ENCODE results near the gene TMEM25. TPM values are rescaled to one million over a fixed set of nuclear protein-coding genes. Genes with fewer than 3 reads are reported as not detected.

The TMEM25 gene
- total and polyA plus RNA-seq, 2 of the 13 experiments (the other 11 are each of a cell fraction or from before 2014, with no cell fraction given), result 7.5 to 17.2 TPM

DNA sequence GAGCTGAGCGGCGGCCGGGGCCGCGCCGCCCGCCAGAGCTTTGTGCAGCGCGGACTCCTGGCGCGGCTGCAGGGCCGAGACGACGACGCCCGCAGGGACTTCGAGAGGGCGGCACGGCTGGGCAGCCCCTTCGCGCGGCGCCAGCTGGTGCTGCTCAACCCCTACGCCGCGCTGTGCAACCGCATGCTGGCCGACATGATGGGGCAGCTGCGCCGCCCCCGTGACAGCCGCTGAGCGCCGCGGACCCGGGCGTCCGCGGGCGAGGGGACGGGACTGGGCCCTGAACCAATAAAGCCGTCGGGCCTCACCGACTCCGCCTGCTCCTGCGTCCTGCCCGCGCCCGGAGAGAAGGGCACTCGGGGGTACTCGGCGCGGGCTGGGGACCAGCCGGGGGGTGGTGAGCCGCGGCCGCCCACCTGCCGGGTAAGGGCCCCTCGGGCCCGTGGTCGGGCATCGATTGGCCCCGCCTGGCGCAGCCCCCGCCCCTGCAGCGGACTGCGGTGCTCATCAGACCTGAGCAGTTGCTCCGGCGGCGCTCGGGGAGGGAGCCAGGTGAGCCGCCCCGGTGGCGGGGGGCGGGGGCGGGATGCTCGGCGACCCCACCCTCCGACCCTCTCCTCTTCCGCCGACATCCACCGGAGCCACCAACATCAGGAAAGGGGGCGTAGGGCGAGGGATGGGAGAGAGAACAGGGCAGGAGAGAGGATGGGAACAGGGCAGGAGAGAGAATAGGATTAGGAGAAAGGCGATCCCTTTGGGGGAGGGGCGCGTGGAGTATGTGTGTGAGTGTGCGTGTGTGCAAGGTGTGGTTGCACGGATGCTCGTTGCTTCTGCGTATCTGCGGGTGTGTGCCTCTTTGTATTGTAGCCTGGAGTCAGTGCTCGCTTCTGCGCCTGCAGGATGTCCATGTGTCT, at the start of gene TMEM25 (continued):
- TF ChIP-seq ZNF331 (CRISPR knock-in tag; IDR thresholded peaks at IDR 0.05), result peak; percentile 55; the same call in 1 of the 2 replicates
- TF ChIP-seq ZNF430 (CRISPR knock-in tag; IDR thresholded peaks at IDR 0.05), result no peak
- TF ChIP-seq FOXC1 (CRISPR knock-in tag; IDR thresholded peaks at IDR 0.05; ENCODE audit: borderline replicate concordance), result no peak
- 0 out of 2 replicates have a peak, but pooled peaks have one; percentile 47 for TF ChIP-seq ZNF329 (CRISPR knock-in tag; IDR thresholded peaks at IDR 0.05; ENCODE audit: low read depth)
- TF ChIP-seq YY1 (IDR thresholded peaks at IDR 0.05; ENCODE audit: insufficient read depth, insufficient replicate concordance, low read depth, low read length), result peak; percentile 84
- peak; percentile 35 for TF ChIP-seq MEIS2 (CRISPR knock-in tag; IDR thresholded peaks at IDR 0.05)
- TF ChIP-seq, protein P1, sequence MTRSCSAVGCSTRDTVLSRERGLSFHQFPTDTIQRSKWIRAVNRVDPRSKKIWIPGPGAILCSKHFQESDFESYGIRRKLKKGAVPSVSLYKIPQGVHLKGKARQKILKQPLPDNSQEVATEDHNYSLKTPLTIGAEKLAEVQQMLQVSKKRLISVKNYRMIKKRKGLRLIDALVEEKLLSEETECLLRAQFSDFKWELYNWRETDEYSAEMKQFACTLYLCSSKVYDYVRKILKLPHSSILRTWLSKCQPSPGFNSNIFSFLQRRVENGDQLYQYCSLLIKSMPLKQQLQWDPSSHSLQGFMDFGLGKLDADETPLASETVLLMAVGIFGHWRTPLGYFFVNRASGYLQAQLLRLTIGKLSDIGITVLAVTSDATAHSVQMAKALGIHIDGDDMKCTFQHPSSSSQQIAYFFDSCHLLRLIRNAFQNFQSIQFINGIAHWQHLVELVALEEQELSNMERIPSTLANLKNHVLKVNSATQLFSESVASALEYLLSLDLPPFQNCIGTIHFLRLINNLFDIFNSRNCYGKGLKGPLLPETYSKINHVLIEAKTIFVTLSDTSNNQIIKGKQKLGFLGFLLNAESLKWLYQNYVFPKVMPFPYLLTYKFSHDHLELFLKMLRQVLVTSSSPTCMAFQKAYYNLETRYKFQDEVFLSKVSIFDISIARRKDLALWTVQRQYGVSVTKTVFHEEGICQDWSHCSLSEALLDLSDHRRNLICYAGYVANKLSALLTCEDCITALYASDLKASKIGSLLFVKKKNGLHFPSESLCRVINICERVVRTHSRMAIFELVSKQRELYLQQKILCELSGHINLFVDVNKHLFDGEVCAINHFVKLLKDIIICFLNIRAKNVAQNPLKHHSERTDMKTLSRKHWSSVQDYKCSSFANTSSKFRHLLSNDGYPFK (CRISPR knock-in tag; IDR thresholded peaks at IDR 0.05; ENCODE audit: borderline replicate concordance), result 0 out of 2 replicates have a peak, but pooled peaks have one; percentile 12
- TF ChIP-seq SAFB2 (CRISPR knock-in tag; IDR thresholded peaks at IDR 0.05; ENCODE audit: borderline replicate concordance, low read depth), result peak; percentile 41; the same call in 1 of the 2 replicates
- 0 out of 3 replicates have a peak, but pooled peaks have one; percentile 10 for TF ChIP-seq MXI1 (IDR thresholded peaks at IDR 0.05; ENCODE audit: borderline replicate concordance, low read depth, low read length)
- TF ChIP-seq XBP1 (CRISPR knock-in tag; IDR thresholded peaks at IDR 0.05), result no peak
- TF ChIP-seq SPEN (CRISPR knock-in tag; IDR thresholded peaks at IDR 0.05; ENCODE audit: low read depth), result peak; percentile 40
- no peak for TF ChIP-seq ZNF780A (CRISPR knock-in tag; IDR thresholded peaks at IDR 0.05)
- no peak for TF ChIP-seq SMARCC2 (IDR thresholded peaks at IDR 0.05)
- TF ChIP-seq, protein P2, sequence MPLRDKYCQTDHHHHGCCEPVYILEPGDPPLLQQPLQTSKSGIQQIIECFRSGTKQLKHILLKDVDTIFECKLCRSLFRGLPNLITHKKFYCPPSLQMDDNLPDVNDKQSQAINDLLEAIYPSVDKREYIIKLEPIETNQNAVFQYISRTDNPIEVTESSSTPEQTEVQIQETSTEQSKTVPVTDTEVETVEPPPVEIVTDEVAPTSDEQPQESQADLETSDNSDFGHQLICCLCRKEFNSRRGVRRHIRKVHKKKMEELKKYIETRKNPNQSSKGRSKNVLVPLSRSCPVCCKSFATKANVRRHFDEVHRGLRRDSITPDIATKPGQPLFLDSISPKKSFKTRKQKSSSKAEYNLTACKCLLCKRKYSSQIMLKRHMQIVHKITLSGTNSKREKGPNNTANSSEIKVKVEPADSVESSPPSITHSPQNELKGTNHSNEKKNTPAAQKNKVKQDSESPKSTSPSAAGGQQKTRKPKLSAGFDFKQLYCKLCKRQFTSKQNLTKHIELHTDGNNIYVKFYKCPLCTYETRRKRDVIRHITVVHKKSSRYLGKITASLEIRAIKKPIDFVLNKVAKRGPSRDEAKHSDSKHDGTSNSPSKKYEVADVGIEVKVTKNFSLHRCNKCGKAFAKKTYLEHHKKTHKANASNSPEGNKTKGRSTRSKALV (CRISPR knock-in tag; IDR thresholded peaks at IDR 0.05), result no peak
- TF ChIP-seq TP53 (CRISPR knock-in tag; conservative IDR thresholded peaks at IDR 0.05), result no peak; the same call in 1 of the 2 replicates
- TF ChIP-seq, protein P3, sequence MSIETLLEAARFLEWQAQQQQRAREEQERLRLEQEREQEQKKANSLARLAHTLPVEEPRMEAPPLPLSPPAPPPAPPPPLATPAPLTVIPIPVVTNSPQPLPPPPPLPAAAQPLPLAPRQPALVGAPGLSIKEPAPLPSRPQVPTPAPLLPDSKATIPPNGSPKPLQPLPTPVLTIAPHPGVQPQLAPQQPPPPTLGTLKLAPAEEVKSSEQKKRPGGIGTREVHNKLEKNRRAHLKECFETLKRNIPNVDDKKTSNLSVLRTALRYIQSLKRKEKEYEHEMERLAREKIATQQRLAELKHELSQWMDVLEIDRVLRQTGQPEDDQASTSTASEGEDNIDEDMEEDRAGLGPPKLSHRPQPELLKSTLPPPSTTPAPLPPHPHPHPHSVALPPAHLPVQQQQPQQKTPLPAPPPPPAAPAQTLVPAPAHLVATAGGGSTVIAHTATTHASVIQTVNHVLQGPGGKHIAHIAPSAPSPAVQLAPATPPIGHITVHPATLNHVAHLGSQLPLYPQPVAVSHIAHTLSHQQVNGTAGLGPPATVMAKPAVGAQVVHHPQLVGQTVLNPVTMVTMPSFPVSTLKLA (IDR thresholded peaks at IDR 0.05), result no peak
- TF ChIP-seq, protein P4, sequence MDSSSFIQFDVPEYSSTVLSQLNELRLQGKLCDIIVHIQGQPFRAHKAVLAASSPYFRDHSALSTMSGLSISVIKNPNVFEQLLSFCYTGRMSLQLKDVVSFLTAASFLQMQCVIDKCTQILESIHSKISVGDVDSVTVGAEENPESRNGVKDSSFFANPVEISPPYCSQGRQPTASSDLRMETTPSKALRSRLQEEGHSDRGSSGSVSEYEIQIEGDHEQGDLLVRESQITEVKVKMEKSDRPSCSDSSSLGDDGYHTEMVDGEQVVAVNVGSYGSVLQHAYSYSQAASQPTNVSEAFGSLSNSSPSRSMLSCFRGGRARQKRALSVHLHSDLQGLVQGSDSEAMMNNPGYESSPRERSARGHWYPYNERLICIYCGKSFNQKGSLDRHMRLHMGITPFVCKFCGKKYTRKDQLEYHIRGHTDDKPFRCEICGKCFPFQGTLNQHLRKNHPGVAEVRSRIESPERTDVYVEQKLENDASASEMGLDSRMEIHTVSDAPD (CRISPR knock-in tag; IDR thresholded peaks at IDR 0.05), result no peak
- TF ChIP-seq ZBTB7A (CRISPR knock-in tag; IDR thresholded peaks at IDR 0.05), result no peak
- TF ChIP-seq, protein P5, sequence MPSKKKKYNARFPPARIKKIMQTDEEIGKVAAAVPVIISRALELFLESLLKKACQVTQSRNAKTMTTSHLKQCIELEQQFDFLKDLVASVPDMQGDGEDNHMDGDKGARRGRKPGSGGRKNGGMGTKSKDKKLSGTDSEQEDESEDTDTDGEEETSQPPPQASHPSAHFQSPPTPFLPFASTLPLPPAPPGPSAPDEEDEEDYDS (CRISPR knock-in tag; IDR thresholded peaks at IDR 0.05), result no peak
- peak; percentile 11; the same call in 1 of the 2 replicates for TF ChIP-seq CBFB (CRISPR knock-in tag; IDR thresholded peaks at IDR 0.05)
- no peak for TF ChIP-seq SMARCE1 (IDR thresholded peaks at IDR 0.05; ENCODE audit: borderline replicate concordance)

All from HepG2 (cell line).